ENCODE measurements around the gene FAM171A1. TPM values are rescaled to one million over a fixed set of nuclear protein-coding genes. Genes with fewer than 3 reads are reported as not detected.

Gene FAM171A1
- total and polyA plus RNA-seq, 2 donors (not counting 1 experiment from before 2014, with no cell fraction given): 8.8 to 10.3 TPM

- no peaks in the 10 kb centered on the region for H3K27me3 ChIP-seq (ENCODE audit: control insufficient read depth, insufficient read depth, low read length)
- no peaks in the 10 kb centered on the region for H3K36me3 ChIP-seq (ENCODE audit: control insufficient read depth, insufficient read depth, low read length)
- no peak overlapping the region for H3K9ac ChIP-seq (ENCODE audit: insufficient read depth, low read length)
- peak overlapping the region; percentile 30 for H3K27ac ChIP-seq (ENCODE audit: insufficient read depth, low read length)
- no peaks in the 10 kb centered on the region for H4K20me1 ChIP-seq (ENCODE audit: control insufficient read depth, extremely low read depth, insufficient read depth, low read length)
- no peaks in the 10 kb centered on the region for H3K79me2 ChIP-seq (ENCODE audit: control insufficient read depth, insufficient read depth, low read length)
- no peak overlapping the region for H3K4me3 ChIP-seq (replicated peaks in 1 of 4; ENCODE audit: control extremely low read depth in 1 of 4, insufficient read depth in 1 of 4, low read depth in 3 of 4, low read length in 4 of 4)
- H2AFZ ChIP-seq (ENCODE audit: low read length): no peak overlapping the region
- TF ChIP-seq CTCF (conservative IDR thresholded peaks at IDR 0.05 in 1 of 2, IDR thresholded peaks at IDR 0.05 in 1 of 2; ENCODE audit: low read depth in 1 of 2, low read length in 2 of 2) (no peak), EZH2 (IDR thresholded peaks at IDR 0.05; ENCODE audit: low read length, missing control alignments) (no peak)
- DNase-seq (ENCODE audit: low read depth in 2 of 2): peak; percentile 62 to 96
- no peaks in the 10 kb centered on the region for H3K9me3 ChIP-seq (ENCODE audit: control insufficient read depth, insufficient read depth, low read depth, low read length)
- H3K4me2 ChIP-seq (ENCODE audit: extremely low read depth, insufficient read depth, low read length): peak overlapping the region; percentile 6
- H3K4me1 ChIP-seq (ENCODE audit: control insufficient read depth, extremely low read depth, insufficient read depth, low read length): peaks cover 30% of the 10 kb centered on the region
Observed at GRCh38 chr10:15200626-15201025, 170.5 kb downstream of the FAM171A1 start.

GRCh38 chr10:15197911-15198310 lies 173.2 kb downstream of the FAM171A1 start:
- TF ChIP-seq CTCF (conservative IDR thresholded peaks at IDR 0.05 in 1 of 2, IDR thresholded peaks at IDR 0.05 in 1 of 2; ENCODE audit: low read depth in 1 of 2, low read length in 2 of 2): no peak
- no peak for TF ChIP-seq EZH2 (IDR thresholded peaks at IDR 0.05; ENCODE audit: low read length, missing control alignments)
- Histone ChIP-seq H2AFZ (ENCODE audit: low read length) (no peak overlapping the region), H3K27ac (ENCODE audit: insufficient read depth, low read length) (no peak overlapping the region), H3K4me1 (ENCODE audit: control insufficient read depth, extremely low read depth, insufficient read depth, low read length) (peaks cover 30% of the 10 kb centered on the region), H3K4me2 (ENCODE audit: extremely low read depth, insufficient read depth, low read length) (no peak overlapping the region), H3K9me3 (ENCODE audit: control insufficient read depth, insufficient read depth, low read depth, low read length) (no peaks in the 10 kb centered on the region), H3K4me3 (replicated peaks in 1 of 4; ENCODE audit: control extremely low read depth in 1 of 4, insufficient read depth in 1 of 4, low read depth in 3 of 4, low read length in 4 of 4) (no peak overlapping the region), H3K79me2 (ENCODE audit: control insufficient read depth, insufficient read depth, low read length) (no peaks in the 10 kb centered on the region), H3K27me3 (ENCODE audit: control insufficient read depth, insufficient read depth, low read length) (no peaks in the 10 kb centered on the region), H3K36me3 (ENCODE audit: control insufficient read depth, insufficient read depth, low read length) (no peaks in the 10 kb centered on the region), H3K9ac (ENCODE audit: insufficient read depth, low read length) (no peak overlapping the region), H4K20me1 (ENCODE audit: control insufficient read depth, extremely low read depth, insufficient read depth, low read length) (no peaks in the 10 kb centered on the region)
- no peak for DNase-seq (ENCODE audit: low read depth in 2 of 2)

- Histone ChIP-seq H3K4me1 (ENCODE audit: control insufficient read depth, extremely low read depth, insufficient read depth, low read length) (peaks cover 30% of the 10 kb centered on the region), H3K79me2 (ENCODE audit: control insufficient read depth, insufficient read depth, low read length) (no peaks in the 10 kb centered on the region), H4K20me1 (ENCODE audit: control insufficient read depth, extremely low read depth, insufficient read depth, low read length) (no peaks in the 10 kb centered on the region), H3K4me3 (replicated peaks in 1 of 4; ENCODE audit: control extremely low read depth in 1 of 4, insufficient read depth in 1 of 4, low read depth in 3 of 4, low read length in 4 of 4) (no peak overlapping the region), H2AFZ (ENCODE audit: low read length) (no peak overlapping the region), H3K36me3 (ENCODE audit: control insufficient read depth, insufficient read depth, low read length) (no peaks in the 10 kb centered on the region), H3K27me3 (ENCODE audit: control insufficient read depth, insufficient read depth, low read length) (no peaks in the 10 kb centered on the region), H3K4me2 (ENCODE audit: extremely low read depth, insufficient read depth, low read length) (no peak overlapping the region), H3K9ac (ENCODE audit: insufficient read depth, low read length) (no peak overlapping the region), H3K9me3 (ENCODE audit: control insufficient read depth, insufficient read depth, low read depth, low read length) (no peaks in the 10 kb centered on the region), H3K27ac (ENCODE audit: insufficient read depth, low read length) (no peak overlapping the region)
- TF ChIP-seq EZH2 (IDR thresholded peaks at IDR 0.05; ENCODE audit: low read length, missing control alignments) (no peak), CTCF (conservative IDR thresholded peaks at IDR 0.05 in 1 of 2, IDR thresholded peaks at IDR 0.05 in 1 of 2; ENCODE audit: low read depth in 1 of 2, low read length in 2 of 2) (no peak)
- DNase-seq (ENCODE audit: low read depth in 2 of 2): peak; percentile 57 to 61
Observed at GRCh38 chr10:15197276-15197675, 173.8 kb downstream of the FAM171A1 start.

Data from fibroblast of lung (primary cell).